CD4-positive, alpha-beta T cell treated with Interleukin-17A for 4 hours (primary cell): ENCODE measurements around the gene MPG.
"Not testable (repeated sequence)": the region's sequence is repeated elsewhere in the genome, so short reads cannot be mapped to it uniquely, and the experiment has no call there.

Source experiments
- DNase-seq: peaks from one replicate; pipeline ENCODE4 v3.0.0-alpha.2; 2020; ENCODE audit warnings: mixed read lengths

The MPG gene

DNA sequence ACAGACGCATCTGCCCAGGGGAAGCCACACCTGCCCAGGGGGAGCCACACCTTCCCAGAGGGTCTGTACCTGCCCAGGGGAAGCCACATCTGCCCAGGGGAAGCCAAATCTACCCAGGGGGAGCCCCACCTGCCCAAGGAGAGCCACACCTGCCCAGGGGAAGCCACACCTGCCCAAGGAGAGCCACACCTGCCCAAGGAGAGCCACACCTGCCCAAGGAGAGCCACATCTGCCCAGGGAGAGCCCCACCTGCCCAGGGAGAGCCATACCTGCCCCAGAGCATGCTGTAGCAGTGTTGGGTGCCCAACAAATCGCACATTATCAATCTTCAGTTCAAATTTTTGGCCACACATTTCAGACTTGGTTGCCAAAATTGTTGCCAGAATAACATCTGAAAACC, 40.8 kb downstream of the MPG start:
- DNase-seq: no peak

DNA sequence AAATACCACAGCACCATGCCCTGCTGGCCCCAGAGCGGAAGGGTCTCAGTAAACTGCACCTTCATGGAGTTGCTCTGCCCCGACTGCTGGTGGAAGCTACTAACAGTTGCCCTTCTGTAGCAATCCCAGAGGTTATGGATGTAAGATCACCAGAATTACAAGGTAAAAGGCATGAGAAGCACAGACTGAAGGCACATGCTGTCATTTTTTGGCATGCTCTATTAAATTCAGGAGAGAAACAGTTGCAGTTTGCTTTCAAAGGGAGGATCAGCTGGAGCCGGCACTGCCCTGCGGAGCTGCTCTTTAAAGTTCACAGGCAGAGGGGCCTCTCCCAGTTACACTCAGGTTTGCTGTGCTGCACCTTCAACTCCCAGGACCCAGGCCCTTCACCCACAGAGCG, 41.3 kb downstream of the MPG start:
- no peak for DNase-seq

DNA sequence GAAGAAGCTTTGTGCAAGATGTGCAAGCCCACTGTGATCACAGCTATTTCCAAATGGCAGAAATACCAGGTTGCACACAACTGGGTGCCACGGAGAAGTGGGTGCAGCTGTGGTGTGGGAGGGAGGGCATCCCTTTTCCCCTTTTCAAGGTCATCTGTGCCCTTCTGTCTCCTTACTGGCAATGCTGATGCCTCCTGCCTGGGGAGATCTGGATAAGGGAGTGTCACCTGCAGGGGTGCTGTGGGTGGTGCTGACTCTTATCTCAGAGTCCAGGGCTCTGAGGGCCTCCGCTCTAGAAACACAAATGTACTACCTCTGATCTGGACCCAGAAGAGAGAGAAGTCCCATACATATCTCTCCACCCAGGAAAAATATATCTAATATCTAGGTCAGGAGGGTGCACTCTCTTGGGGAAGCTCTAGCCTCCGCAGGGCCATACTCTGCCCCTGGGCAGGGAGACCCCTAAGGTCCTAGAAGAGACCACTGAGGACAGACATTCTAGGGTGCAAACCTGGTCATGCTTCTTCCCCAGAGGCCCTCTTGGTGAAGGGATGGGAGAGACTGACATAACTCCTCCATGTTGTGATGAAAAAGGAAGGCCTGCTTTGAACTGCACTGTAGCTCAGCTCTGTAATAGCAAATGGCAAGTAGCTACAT, 41.9 kb downstream of the MPG start:
- DNase-seq: no peak

DNA sequence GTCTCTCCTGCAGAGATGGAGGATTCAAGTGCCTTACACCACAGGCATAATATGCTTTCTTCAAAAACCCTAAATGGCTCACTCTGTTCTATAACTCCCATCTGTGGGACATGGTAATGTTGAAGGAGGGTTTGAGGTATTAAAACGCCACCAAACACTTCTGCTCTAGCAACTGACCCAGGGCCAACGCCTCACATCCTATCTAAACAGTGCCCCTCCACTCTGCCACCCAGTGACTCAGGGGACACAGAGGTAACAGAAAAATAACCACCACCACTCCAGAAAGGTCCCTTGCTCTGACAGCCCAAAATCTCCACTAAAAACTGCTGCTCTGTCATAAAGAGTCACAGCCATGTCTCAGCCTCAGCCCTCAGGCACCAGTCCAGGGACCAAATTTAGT, 42.7 kb downstream of the MPG start:
- no peak for DNase-seq

DNA sequence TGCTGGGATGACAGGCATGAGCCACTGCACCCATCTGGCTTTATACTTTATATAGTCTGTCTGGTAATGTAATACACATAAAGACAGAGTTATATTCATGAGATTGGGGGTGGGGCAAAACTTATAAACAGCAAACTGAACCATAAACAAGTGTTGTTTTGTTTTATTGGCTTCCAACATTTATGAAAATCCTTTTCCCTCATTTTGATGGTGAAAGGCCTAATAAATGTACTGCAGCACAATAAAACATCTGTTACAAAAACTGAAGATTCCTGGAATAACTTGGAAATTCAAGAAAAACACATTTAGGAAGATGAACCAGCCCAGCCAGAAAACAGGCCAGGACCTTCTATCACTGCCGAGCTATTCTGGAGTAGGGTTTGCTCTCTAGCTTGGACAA, 44.3 kb downstream of the MPG start:
- DNase-seq: no peak

DNA sequence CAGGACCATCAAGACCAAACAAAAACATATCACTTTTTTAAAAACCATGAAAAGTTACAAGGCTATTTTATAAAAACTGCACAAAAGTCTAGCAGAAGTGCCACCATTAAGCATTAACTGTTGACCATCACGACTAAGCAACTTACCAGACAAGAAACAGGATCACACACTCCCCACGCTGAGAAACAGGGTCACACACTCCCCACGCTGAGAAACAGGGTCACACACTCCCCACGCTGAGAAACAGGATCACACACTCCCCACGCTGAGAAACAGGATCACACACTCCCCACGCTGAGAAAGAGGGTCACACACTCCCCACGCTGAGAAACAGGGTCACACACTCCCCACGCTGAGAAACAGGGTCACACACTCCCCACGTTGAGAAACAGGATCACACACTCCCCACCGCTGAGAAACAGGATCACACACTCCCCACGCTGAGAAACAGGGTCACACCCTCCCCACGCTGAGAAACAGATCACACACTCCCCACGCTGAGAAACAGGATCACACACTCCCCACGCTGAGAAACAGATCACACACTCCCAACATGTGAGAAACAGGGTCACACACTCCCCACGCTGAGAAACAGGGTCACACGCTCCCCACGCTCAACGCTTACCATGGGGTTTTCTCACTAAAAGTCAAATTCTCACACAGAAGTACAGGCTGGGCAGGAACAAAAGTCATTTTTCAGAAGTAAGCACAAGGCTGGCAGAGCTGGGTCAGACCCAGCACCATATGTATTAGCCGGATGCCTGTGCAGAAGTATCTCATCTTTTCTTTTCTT, 45.7 kb downstream of the MPG start:
- DNase-seq: not testable (repeated sequence)

DNA sequence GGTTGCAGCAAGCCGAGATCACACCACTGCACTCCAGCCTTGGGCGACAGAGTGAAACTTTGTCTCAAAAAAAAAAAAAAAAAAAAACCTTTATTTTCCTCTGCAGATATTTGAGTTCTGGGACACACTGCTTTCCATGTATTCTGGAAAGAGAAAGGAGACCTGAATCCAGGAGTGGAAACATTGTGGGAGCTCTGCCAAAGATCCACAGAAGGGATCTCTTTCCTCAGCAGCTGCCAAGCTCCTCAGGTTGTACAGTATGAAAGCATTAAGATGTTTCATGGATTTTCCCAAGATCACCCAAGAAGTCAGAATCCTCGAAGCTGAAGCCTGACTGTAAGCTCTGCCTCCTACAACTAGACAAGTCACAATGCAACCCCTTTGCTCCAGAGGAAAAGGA, 47.0 kb downstream of the MPG start:
- DNase-seq: no peak

DNA sequence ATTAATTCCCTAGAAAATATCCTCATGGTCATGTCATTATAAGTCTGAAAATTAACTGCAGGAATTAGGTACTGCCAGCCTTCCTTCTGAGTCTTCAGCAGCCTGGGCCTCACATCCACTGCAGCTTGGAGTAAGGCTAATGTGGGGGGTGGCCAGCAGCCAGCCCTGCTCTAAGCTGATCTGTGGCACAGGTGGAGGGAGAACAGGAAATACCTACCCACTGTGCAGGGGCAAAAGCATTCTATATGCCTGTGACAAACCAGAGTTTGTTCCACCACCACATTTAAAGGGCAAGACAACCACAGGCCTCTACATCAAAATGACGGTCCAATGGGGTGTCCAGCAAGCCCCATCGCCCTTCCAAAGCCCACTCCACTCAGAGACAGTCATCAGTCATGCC, 51.0 kb downstream of the MPG start:
- DNase-seq: no peak

DNA sequence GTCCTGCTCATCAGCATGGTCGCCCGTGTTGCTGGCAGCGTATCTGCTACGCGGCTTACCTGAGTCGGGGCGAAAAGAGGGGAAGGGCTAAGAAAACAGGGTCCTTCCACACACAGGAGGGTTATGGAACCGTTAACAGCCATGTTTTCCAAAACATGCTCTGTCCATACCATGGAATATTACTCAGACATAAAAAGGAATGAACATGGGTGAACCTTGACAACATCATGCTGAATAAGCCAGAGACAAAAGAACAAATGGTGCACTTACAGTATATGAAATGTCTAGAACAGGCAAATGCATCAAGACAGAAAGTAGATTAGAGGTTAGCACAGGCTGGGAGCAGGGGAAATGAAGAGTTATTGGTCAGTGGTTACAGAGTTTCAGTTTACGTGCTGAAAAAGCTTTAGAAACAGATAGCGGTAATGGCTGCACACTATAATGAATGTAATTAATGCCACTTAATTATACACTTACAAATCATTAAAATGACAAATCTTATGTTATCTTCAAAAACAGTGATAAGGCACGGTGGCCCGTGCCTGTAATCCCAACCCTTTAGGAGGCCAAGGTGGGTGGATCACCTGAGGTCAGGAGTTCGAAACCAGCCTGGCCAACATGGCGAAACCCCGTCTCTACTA, 52.6 kb downstream of the MPG start:
- DNase-seq: no peak

DNA sequence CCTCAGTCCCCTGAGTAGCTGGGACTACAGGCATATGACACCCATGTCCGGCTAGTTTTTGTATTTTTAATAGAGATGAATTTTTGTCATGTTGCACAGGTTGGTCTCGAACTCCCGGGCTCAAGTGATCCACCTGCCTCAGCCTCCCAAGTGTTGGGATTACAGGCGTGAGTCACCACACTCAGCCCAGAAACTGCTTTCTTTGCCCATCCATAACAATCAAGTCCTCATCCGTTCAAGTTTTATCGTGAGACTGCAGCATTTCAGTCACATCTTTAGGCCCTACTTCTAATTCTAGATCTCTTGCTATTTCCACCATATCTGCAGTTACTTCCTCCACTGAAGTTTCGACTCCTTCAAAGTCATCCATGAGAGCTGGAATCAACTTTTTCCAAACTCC, 54.1 kb downstream of the MPG start:
- no peak for DNase-seq

DNA sequence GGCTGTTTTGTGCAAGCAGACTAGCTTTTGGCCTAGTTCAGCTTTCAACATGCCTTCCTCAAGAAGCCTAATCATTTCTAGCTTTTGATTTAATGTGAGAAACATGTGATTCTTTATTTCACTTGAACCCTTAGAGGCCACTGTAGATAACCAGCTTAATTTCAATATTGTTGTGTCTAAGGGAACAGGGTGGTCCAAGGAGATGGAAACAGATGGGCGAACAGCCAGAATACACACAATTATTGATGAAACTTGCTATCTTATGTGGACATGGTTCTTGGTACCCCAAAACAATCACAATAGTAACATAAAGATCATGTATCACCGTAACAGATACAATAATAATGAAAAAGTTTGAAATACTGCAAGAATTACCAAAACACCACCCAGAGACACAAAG, 55.7 kb downstream of the MPG start:
- no peak for DNase-seq
